GM18505 (cell line): ENCODE data around the gene PHGDH.

ENCODE experiments used
- ATAC-seq: cut with Tn5 transposase; IDR thresholded peaks from one replicate; pipeline ENCODE4 v1.9.1; 2021; ENCODE audit not compliant: unreplicated experiment
- POLR2A ChIP-seq: IDR thresholded peaks from 4 replicates; pipeline ENCODE4 v1.6.1; 2011; ENCODE audit warnings: borderline replicate concordance; ENCODE audit not compliant: insufficient read depth, insufficient read length; ENCODE audit errors: extremely low read depth

The PHGDH gene

GRCh38 chr1:119712342-119713038, 756 bp downstream of the PHGDH start:
- TF ChIP-seq POLR2A, result peak; percentile 35
- peak; percentile 33 for ATAC-seq

- no peak for ATAC-seq
- no peak for TF ChIP-seq POLR2A
Measured at GRCh38 chr1:119713039-119713748, 1.5 kb downstream of the PHGDH start.

- ATAC-seq, result no peak
- no peak for TF ChIP-seq POLR2A
Measured at GRCh38 chr1:119713749-119714456, 2.2 kb downstream of the PHGDH start.

- no peak for ATAC-seq
- no peak for TF ChIP-seq POLR2A
Measured at GRCh38 chr1:119714583-119714982, 2.8 kb downstream of the PHGDH start.

- no peak for ATAC-seq
- no peak for TF ChIP-seq POLR2A
Measured at GRCh38 chr1:119715542-119715941, 3.8 kb downstream of the PHGDH start.

- no peak for ATAC-seq
- TF ChIP-seq POLR2A, result no peak
Measured at GRCh38 chr1:119718409-119718808, 6.7 kb downstream of the PHGDH start.

GRCh38 chr1:119718972-119719371, 7.2 kb downstream of the PHGDH start:
- no peak for ATAC-seq
- no peak for TF ChIP-seq POLR2A

GRCh38 chr1:119720866-119721440, 9.2 kb downstream of the PHGDH start:
- TF ChIP-seq POLR2A, result no peak
- ATAC-seq, result no peak

- TF ChIP-seq POLR2A, result no peak
- no peak for ATAC-seq
Measured at GRCh38 chr1:119721896-119722295, 10.2 kb downstream of the PHGDH start.

GRCh38 chr1:119724611-119725218, 13.0 kb downstream of the PHGDH start:
- no peak for TF ChIP-seq POLR2A
- no peak for ATAC-seq

GRCh38 chr1:119725626-119726025, 13.9 kb downstream of the PHGDH start:
- TF ChIP-seq POLR2A, result no peak
- ATAC-seq, result no peak

GRCh38 chr1:119727991-119728390, 16.3 kb downstream of the PHGDH start:
- ATAC-seq, result no peak

GRCh38 chr1:119729044-119729443, 17.3 kb downstream of the PHGDH start:
- no peak for TF ChIP-seq POLR2A
- no peak for ATAC-seq

More at GRCh38 chr1:119727991-119728390, 16.3 kb downstream of the PHGDH start:
- no peak for TF ChIP-seq POLR2A
